Measurements from ENCODE around the gene AADACL4. TPM values are rescaled to one million over a fixed set of nuclear protein-coding genes. Genes with fewer than 3 reads are reported as not detected.

The AADACL4 gene
- total RNA-seq, 1 experiment from 2014 or later: not detected

- H3K18ac ChIP-seq (ENCODE audit: insufficient read length, low read depth, low read length): no peak overlapping the region
- no peaks in the 10 kb centered on the region for H3K27me3 ChIP-seq (ENCODE audit: insufficient read depth, low read length)
- peaks cover 3 to 5% of the 10 kb centered on the region in 2 experiments for H3K4me1 Mint-ChIP-seq
- DNase-seq: no peak
- H3T11ph ChIP-seq (ENCODE audit: low read length): no peak overlapping the region
- peaks cover 12% of the 10 kb centered on the region for H3K9me3 ChIP-seq (ENCODE audit: control insufficient read depth, low read depth, low read length)
- H2BK20ac ChIP-seq (ENCODE audit: low read depth, low read length, poor library complexity, severe bottlenecking): no peak overlapping the region
- TF ChIP-seq CTCF (conservative IDR thresholded peaks at IDR 0.05): no peak
- no peak overlapping the region for H3K4me3 Mint-ChIP-seq
- peaks cover 6% of the 10 kb centered on the region for H3K27me3 Mint-ChIP-seq (ENCODE audit: low read depth)
- no peak overlapping the region for H2AK5ac ChIP-seq (ENCODE audit: insufficient read length, low read length)
- no peak overlapping the region for H3K4ac ChIP-seq (ENCODE audit: low read depth, low read length)
- no peak overlapping the region for H2BK12ac ChIP-seq (ENCODE audit: insufficient read length, low read depth, low read length)
- no peak overlapping the region for H2BK15ac ChIP-seq (ENCODE audit: low read depth, low read length)
- no peak overlapping the region for H2BK5ac ChIP-seq (ENCODE audit: insufficient read length, low read length)
- no CpG with 5 or more reads among the region's 4 CpGs for WGBS (ENCODE audit: extremely low coverage, insufficient read length, low lambda C conversion rate)
- no peak overlapping the region for H3K56ac ChIP-seq (ENCODE audit: insufficient read length, low read depth, low read length)
- no peak overlapping the region for H3K4me2 ChIP-seq (ENCODE audit: insufficient read depth, insufficient read length, low read length)
- no peak overlapping the region for H2AFZ ChIP-seq (ENCODE audit: low read length)
- no peak overlapping the region for H2BK120ac ChIP-seq (ENCODE audit: low read depth, low read length, poor library complexity, severe bottlenecking)
- H3K14ac ChIP-seq (ENCODE audit: insufficient read depth, low read length): no peak overlapping the region
- H3K9me3 Mint-ChIP-seq: peaks cover 6 to 15% of the 10 kb centered on the region in 2 experiments
- no peaks in the 10 kb centered on the region for H3K79me2 ChIP-seq (ENCODE audit: insufficient read depth, low read length)
- H3K9ac ChIP-seq (ENCODE audit: extremely low read depth, insufficient read length, low read length): no peak overlapping the region
- H3K36me3 Mint-ChIP-seq (ENCODE audit: insufficient read depth in 1 of 3, low read depth in 3 of 3): peaks cover 1 to 10% (median 6%) of the 10 kb centered on the region in 3 experiments; a peak in 5 of 7 replicates
- H4K5ac ChIP-seq (ENCODE audit: insufficient read length, low read depth, low read length): no peak overlapping the region
- no peaks in the 10 kb centered on the region for H3K79me1 ChIP-seq (ENCODE audit: insufficient read depth, low read depth, low read length, poor library complexity, severe bottlenecking)
- H3K4me1 ChIP-seq (ENCODE audit: insufficient read depth, low read length): no peaks in the 10 kb centered on the region
- no peak overlapping the region for H3K27ac Mint-ChIP-seq
- no peak overlapping the region for H4K91ac ChIP-seq (ENCODE audit: insufficient read length, low read depth, low read length)
- no peaks in the 10 kb centered on the region for H4K20me1 ChIP-seq (ENCODE audit: control insufficient read depth, insufficient read depth, insufficient read length)
- no peak overlapping the region for H3K27ac ChIP-seq (ENCODE audit: insufficient read length, low read depth, low read length)
- H3K23ac ChIP-seq (ENCODE audit: insufficient read length, low read depth, low read length): no peak overlapping the region
- no peak overlapping the region for H4K8ac ChIP-seq (replicated peaks; ENCODE audit: insufficient read length, low read depth, low read length)
- no peaks in the 10 kb centered on the region for H3K23me2 ChIP-seq (ENCODE audit: insufficient read length, low read depth, low read length, poor library complexity, severe bottlenecking)
These were observed 21.6 kb downstream of the AADACL4 start for GRCh38 chr1:12665511-12665910.

Data from H9 (cell line).